Activated CD8-positive, alpha-beta T cell treated with anti-CD3 and anti-CD28 coated beads for 36 hours (primary cell): ENCODE results near the gene B4GALT2. TPM values are rescaled to one million over a fixed set of nuclear protein-coding genes. Genes with fewer than 3 reads are reported as not detected.

Source experiments
- ATAC-seq: fragments of 200-7000 bp; cut with Tn5 transposase; one replicate; pipeline ENCODE4 v1.10.0; 2021; ENCODE audit warnings: mild to moderate bottlenecking, moderate library complexity
- CTCF ChIA-PET: fragments of 350-600 bp; sonication (Branson Sonifier 250); formaldehyde crosslinking; loops from one replicate; lab custom pipeline; 2021; ENCODE audit warnings: antibody characterized with exemption; lab: Charles Lee
- POLR2A ChIA-PET: fragments of 350-600 bp; sonication (Branson Sonifier 250); formaldehyde crosslinking; loops from one replicate; lab custom pipeline; 2021; ENCODE audit warnings: antibody characterized with exemption; lab: Charles Lee
- DNase-seq: peaks from one replicate; pipeline ENCODE4 v3.0.0-alpha.2; 2020
- H3K27ac Mint-ChIP-seq: one replicate; pipeline ENCODE4 v1.8.0; 2021; ENCODE audit warnings: mild to moderate bottlenecking, mixed read lengths
- H3K27me3 Mint-ChIP-seq: one replicate; pipeline ENCODE4 v1.8.0; 2021; ENCODE audit warnings: mixed read lengths
- H3K36me3 Mint-ChIP-seq: one replicate; pipeline ENCODE4 v1.8.0; 2021; ENCODE audit warnings: low read depth, mixed read lengths
- H3K4me1 Mint-ChIP-seq: one replicate; pipeline ENCODE4 v1.8.0; 2021; ENCODE audit warnings: low read depth, mixed read lengths
- H3K4me3 Mint-ChIP-seq: one replicate; pipeline ENCODE4 v1.8.0; 2021; ENCODE audit warnings: mild to moderate bottlenecking, moderate library complexity, mixed read lengths
- H3K9me3 Mint-ChIP-seq: one replicate; pipeline ENCODE4 v1.8.0; 2021; ENCODE audit warnings: mixed read lengths
- CTCF ChIP-seq: fragments of 200-600 bp; IDR thresholded peaks from one replicate; pipeline ENCODE4 v1.8.0; 2022; ENCODE audit warnings: antibody characterized with exemption, mild to moderate bottlenecking
- intact Hi-C: fragments of 100-400 bp; cut with micrococcal nuclease; formaldehyde crosslinking; loops from one replicate; pipeline ENCODE4 v1.10.0; 2022
- total RNA-seq, 2 experiments: library from RNA; stranded (reverse); gene quantifications; one replicate each; pipeline ENCODE4 v1.2.3, GENCODE V29; 2021

The B4GALT2 gene
- total RNA-seq, 2 experiments from 2014 or later: 35.4 to 35.5 TPM

GRCh38 chr1:43970911-43971310 lies 8.1 kb upstream of the B4GALT2 start:
- Mint-ChIP-seq H3K4me3 (peak overlapping the region; percentile 85), H3K27ac (no peak overlapping the region), H3K9me3 (no peaks in the 10 kb centered on the region), H3K27me3 (no peaks in the 10 kb centered on the region), H3K4me1 (peaks cover 23% of the 10 kb centered on the region), H3K36me3 (peaks cover 21% of the 10 kb centered on the region)
- POLR2A ChIA-PET: interaction anchor here (0.8 to 2.4 kb wide), 7 partner anchors 16 to 60 kb away, joined by 3 to 9 read pairs (median 4); partner anchors contain the start of genes CCDC24, IPO13 and SLC6A9
- TF ChIP-seq CTCF: no peak
- CTCF ChIA-PET: interaction anchor here (0.7 to 2.9 kb wide), 4 partner anchors 34 to 208 kb away, joined by 3 to 9 read pairs (median 5); no protein-coding TSS in a partner anchor
- intact Hi-C loops: no loop called here
- ATAC-seq: no peak
- no peak for DNase-seq

- DNase-seq (no peak), ATAC-seq (no peak)
- ChIA-PET CTCF (interaction anchor here (1.1 to 2.9 kb wide), 5 partner anchors 26 to 208 kb away, joined by 4 to 9 read pairs (median 5); no protein-coding TSS in a partner anchor), POLR2A (interaction anchor here (1.3 to 2.4 kb wide), 6 partner anchors 16 to 59 kb away, joined by 3 to 9 read pairs (median 3); partner anchors contain the start of genes CCDC24, IPO13 and SLC6A9)
- H3K36me3 Mint-ChIP-seq: peaks cover 27% of the 10 kb centered on the region
- H3K9me3 Mint-ChIP-seq: no peaks in the 10 kb centered on the region
- TF ChIP-seq CTCF: no peak
- intact Hi-C loops: no loop called here
- H3K27ac Mint-ChIP-seq: no peak overlapping the region
- H3K4me1 Mint-ChIP-seq: peaks cover 28% of the 10 kb centered on the region
- peak overlapping the region; percentile 85 for H3K4me3 Mint-ChIP-seq
- no peaks in the 10 kb centered on the region for H3K27me3 Mint-ChIP-seq
These were observed 7.6 kb upstream of the B4GALT2 start for GRCh38 chr1:43971336-43971980.

GRCh38 chr1:43973981-43974442 lies 5.0 kb upstream of the B4GALT2 start:
- H3K27me3 Mint-ChIP-seq: no peaks in the 10 kb centered on the region
- DNase-seq (no peak), ATAC-seq (no peak)
- peaks cover 48% of the 10 kb centered on the region for H3K36me3 Mint-ChIP-seq
- H3K27ac Mint-ChIP-seq: peak overlapping the region; percentile 90
- peaks cover 51% of the 10 kb centered on the region for H3K4me1 Mint-ChIP-seq
- POLR2A ChIA-PET: interaction anchor here (1.4 to 3.2 kb wide), 6 partner anchors 14 to 69 kb away, joined by 3 to 13 read pairs (median 7); partner anchors contain the start of genes CCDC24 and SLC6A9
- CTCF ChIA-PET: interaction anchor here (0.8 to 4.2 kb wide), 6 partner anchors 27 to 74 kb away, joined by 3 to 20 read pairs (median 6); partner anchors contain the start of gene IPO13
- H3K9me3 Mint-ChIP-seq: no peaks in the 10 kb centered on the region
- H3K4me3 Mint-ChIP-seq: peak overlapping the region; percentile 90
- intact Hi-C loops: no loop called here
- TF ChIP-seq CTCF: no peak

- Mint-ChIP-seq H3K27ac (peak within 1 kb of the TSS; percentile 90), H3K27me3 (no peaks in the 10 kb centered on the region), H3K4me3 (peak within 1 kb of the TSS; percentile 90), H3K9me3 (no peaks in the 10 kb centered on the region), H3K4me1 (peaks cover 48% of the 10 kb centered on the region), H3K36me3 (peaks cover 48% of the 10 kb centered on the region)
- ChIA-PET CTCF (interaction anchor here (0.9 to 4.2 kb wide), 12 partner anchors 15 to 73 kb away, joined by 3 to 20 read pairs (median 5); partner anchors contain the start of gene IPO13), POLR2A (interaction anchor here (1.0 to 3.2 kb wide), 12 partner anchors 11 to 69 kb away, joined by 3 to 13 read pairs (median 5); partner anchors contain the start of genes CCDC24 and SLC6A9)
- peak; percentile 98 for DNase-seq
- TF ChIP-seq CTCF: no peak
- ATAC-seq: peak; percentile 72
- intact Hi-C loops: no loop called here
These were observed 4.4 kb upstream of the B4GALT2 start, which contains the start of gene ATP6V0B for GRCh38 chr1:43974443-43975248. TSS of gene ATP6V0B (plus strand) at chr1:43974960. CDS start at chr1:43975041, 81 bp downstream.
